Measurements from ENCODE around the gene PLEKHG1.

PLEKHG1 gene

GRCh38 chr6:150617496-150618460 lies 18.1 kb downstream of the PLEKHG1 start:
- in situ Hi-C loops (cut with MboI; ENCODE audit: low sequenced_read_pairs): no loop called here

GRCh38 chr6:150619275-150619674 lies 19.6 kb downstream of the PLEKHG1 start:
- in situ Hi-C loops (cut with MboI; ENCODE audit: low sequenced_read_pairs): no loop called here

DNA sequence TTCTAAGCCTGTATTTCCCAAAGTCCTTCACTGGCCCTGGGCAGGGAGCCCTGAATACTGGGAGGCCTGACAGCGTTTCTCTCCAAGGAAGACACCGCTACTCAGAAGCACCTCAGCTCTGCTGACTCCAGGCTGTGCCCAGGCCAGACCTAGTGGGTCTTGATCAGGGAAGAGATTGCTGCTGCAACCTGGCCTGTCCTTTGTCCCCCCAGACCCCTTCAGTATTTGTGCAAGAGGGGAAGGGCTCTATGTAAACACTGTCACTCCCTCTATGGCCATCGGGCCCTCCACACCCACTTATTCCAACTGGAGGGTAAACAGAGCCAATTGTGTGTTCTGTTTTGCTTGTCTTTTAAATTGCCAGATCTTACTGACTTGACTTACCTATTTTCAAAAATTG lies 20.6 kb downstream of the PLEKHG1 start:
- in situ Hi-C loops (cut with MboI; ENCODE audit: low sequenced_read_pairs): no loop called here

DNA sequence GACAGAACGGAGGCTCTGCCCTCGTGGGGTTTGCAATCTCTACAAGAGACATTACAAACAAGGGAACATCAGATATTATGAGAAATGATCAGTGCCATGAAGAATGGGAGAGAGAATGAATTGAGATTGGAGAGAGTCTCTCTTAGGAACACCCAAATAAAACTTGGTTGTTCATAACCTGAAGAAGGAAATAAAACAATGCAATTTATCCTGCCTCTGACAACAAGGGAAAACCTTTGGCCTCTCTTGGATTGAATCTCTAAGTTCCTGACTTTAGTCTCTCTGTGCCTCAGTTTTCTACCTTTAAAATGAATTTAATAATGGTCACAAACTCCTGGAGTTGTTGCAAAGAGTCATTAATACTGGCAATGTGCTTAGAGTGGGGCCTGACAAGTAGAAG lies 21.1 kb downstream of the PLEKHG1 start:
- in situ Hi-C loops (cut with MboI; ENCODE audit: low sequenced_read_pairs): no loop called here

GRCh38 chr6:150622476-150622875 lies 22.8 kb downstream of the PLEKHG1 start:
- in situ Hi-C loops (cut with MboI; ENCODE audit: low sequenced_read_pairs): no loop called here

GRCh38 chr6:150622941-150623874 lies 23.5 kb downstream of the PLEKHG1 start:
- in situ Hi-C loops (cut with MboI; ENCODE audit: low sequenced_read_pairs): no loop called here

DNA sequence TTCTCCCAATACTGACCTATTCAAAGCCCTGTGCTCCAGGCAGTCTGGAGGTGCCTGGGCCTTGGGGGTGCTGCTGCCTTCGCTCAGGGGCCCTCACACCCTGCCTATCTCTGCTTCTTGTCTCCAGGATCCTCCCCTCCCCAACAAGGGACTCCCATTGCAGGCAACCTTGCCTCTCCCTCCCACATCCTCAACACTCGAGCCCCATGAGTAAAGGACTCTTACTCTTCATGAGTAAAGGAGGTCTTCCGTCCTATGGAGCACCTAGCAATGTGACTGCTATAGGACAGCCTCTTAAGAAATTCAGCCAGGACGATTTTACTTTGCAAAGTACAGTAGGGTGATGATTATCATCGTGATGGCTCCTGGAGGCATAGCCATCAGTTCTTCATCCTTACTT lies 24.5 kb downstream of the PLEKHG1 start:
- in situ Hi-C loops (cut with MboI; ENCODE audit: low sequenced_read_pairs): no loop called here

DNA sequence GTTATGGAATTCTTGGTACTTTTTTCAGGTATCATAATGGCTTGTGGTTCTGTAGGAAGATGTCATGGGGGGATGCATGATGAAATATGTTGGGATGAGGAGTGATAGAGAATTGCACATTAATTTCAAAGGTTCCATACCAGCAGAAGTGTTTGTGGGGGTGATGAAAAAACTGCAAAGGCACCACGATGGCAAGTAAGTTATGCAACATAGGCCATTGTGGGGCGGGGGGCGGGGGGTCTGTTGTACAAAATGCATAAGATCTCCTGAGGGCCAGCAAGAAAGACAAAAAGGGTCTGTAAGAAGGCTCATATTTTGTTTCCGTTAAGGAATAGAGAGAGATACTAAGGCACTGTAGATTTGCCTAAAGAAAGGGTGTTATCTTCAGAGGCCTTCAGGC lies 26.2 kb downstream of the PLEKHG1 start:
- in situ Hi-C loops (cut with MboI; ENCODE audit: low sequenced_read_pairs): no loop called here

DNA sequence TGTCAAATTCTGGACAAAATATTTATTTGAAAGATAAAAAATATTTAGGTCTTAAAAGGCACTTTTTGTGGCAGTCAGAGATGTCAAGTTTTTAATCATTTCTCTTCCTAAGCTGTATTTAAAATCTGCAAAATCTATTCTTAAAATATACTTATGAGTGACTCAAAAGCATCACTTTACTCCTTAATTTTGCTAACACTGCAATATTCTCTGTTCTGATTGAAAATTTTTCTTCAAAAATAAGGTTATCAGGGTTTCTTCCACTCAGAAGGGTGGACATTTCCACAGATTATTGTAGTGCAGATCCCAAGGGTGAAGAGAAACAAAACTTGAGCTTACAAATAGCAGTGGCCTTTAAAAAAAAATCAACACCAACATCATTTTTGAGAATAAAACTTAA lies 27.5 kb downstream of the PLEKHG1 start:
- in situ Hi-C loops (cut with MboI; ENCODE audit: low sequenced_read_pairs): no loop called here

DNA sequence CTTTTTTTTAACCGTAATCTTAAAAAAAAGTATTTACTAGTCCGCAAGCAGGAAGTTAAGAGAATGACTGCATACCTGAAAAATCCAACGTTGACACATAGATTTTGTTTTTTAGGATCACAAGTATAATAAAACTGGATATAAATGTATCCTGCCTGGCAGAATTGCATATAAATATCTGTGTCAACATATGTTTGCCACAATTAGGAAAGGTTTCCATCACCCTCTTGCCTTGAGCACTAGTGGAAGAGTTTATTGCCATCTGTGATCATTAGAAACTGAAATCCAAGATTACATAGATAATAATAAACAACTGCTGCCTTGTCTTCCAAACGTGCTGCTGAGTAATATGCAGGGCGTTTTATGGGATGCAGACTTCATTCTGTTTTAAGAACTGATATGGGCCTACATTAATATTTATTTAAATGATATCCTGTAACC lies 27.9 kb downstream of the PLEKHG1 start:
- in situ Hi-C loops (cut with MboI; ENCODE audit: low sequenced_read_pairs): no loop called here

DNA sequence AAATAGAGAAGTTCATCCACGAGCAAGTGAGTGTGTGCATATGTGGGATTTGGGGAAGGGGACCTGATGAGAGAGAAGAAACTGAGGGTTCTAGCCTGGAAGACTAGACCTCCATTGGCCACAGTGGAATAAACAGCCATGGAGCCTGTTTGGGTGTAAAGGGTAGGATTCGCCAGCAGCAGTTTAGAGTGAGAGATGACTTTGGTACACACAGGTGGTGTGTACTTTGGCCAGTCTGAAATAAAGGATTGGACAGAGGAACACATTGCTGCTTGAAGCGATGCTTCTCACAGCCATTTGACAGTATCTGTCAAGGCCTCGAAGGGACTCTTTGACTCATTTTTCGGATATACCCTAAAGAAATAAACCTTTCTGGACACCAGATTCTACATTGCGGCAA lies 29.2 kb downstream of the PLEKHG1 start:
- in situ Hi-C loops (cut with MboI; ENCODE audit: low sequenced_read_pairs): no loop called here

GRCh38 chr6:150631283-150631983 lies 31.7 kb downstream of the PLEKHG1 start:
- in situ Hi-C loops (cut with MboI; ENCODE audit: low sequenced_read_pairs): no loop called here

DNA sequence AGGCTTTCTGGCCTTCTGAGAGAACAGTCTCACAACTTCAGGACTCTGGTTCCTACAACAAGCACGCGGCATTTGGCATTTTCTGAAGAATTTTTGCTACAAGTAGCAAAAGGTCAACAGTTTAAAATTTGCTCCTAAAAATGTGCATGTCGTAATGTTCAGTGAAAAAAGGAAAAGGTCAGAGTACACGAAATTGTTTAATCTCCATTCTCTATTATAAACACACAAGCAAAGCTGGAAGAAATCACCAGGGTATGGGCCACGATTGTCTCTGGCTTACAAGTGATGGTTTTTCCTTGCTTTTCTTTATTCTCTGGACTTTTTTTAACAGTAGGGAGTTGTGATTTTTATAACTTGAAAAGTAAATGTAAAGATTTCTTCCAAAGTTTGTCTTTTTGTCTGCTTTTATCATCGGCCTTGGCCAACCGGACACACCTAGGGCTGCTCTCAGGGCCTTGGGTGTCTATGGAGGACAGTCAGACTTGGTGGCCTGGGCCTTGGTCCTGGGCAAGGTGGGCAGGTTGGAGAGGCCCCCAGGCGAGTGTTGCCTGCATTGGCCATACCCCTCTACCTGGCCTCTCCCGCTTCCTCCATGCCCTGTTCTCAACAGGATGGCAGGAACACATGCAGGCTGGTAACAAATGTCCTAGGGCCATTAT lies 32.4 kb downstream of the PLEKHG1 start:
- in situ Hi-C loops (cut with MboI; ENCODE audit: low sequenced_read_pairs): no loop called here

GRCh38 chr6:150632785-150633485 lies 33.2 kb downstream of the PLEKHG1 start:
- in situ Hi-C loops (cut with MboI; ENCODE audit: low sequenced_read_pairs): no loop called here

GRCh38 chr6:150633486-150633834 lies 33.8 kb downstream of the PLEKHG1 start:
- in situ Hi-C loops (cut with MboI; ENCODE audit: low sequenced_read_pairs): no loop called here

DNA sequence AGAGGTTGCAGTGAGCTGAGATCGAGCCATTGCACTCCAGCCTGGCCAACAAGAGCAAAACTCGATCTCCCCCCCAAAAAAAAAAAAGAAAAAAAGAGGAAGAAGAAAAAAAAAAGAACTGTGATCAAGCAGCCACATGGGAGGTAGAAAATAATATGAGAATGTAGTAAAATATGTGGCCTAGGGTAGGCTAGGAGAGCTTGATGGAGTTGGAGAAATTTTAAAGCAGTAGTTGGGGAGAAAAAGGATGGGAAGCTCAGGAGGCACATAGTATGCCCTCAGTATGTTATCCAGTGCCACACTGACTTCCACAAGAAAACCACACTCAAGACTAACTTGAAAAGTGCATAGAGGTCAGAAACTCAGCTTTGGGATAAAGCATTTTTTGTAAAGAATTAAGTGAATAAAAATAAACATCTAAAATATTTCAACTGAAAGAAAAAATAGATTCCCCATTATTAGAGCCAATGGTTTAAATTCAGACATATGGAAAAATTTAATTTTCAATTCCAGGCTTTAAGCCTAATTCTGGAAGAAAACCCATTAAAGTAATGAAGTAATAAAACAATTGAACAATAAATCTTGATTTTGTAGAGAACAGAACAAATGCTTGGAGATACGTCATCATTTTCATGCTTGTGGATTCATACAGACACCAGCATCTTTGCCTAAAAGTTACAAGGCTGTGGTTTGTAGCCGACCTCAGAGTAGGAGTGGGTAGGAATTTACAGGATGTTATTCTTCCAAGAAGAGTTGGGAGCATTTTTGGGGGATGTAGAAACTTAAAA lies 34.7 kb downstream of the PLEKHG1 start:
- in situ Hi-C loops (cut with MboI; ENCODE audit: low sequenced_read_pairs): no loop called here

DNA sequence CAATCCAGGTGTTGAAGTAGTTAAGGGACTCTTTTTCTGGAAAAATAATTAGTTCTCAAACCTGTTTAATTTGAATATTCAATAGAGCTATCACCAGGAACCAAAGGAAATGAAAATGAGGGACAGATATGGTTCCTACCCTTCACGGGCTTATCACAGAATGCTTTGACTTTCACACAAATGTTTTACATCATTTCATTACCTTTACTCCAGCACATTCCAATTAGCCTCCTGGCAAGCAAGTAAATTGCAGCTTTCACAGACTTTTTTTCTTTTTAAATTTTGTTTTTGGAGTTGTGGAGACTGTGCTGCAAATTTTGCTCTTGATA lies 35.2 kb downstream of the PLEKHG1 start:
- in situ Hi-C loops (cut with MboI; ENCODE audit: low sequenced_read_pairs): no loop called here

DNA sequence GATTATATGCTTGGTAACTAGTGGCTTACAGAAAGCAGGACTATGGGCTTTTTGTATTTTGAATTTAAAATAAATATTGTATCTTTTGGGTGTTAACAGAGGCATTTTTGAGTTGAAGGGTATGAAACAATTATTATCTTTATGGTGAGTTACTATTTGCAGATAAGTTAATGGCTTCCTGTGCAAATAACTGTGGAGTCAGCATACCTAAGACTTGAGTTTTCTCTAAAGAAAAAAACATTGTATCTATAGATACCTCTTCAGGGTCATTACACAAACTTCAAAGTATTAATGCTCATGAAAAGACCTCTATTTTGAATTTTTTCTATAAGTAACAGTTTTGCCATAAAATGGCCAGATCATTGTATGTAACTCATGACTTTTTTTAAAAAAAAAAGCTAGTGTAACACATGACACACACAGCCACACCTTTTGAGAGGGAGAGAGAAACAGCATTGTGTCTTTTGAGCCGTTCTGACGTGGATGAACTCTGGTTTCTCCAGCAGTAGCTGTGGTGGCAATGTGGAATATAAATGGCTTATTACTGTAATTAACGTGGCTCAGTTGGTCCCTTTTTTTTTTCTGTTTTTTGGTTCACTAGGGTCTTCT lies 36.3 kb downstream of the PLEKHG1 start:
- in situ Hi-C loops (cut with MboI; ENCODE audit: low sequenced_read_pairs): no loop called here

- in situ Hi-C loops (cut with MboI; ENCODE audit: low sequenced_read_pairs): no loop called here
These were observed 37.1 kb downstream of the PLEKHG1 start for GRCh38 chr6:150636808-150637207.

Data from HL-60/S4 treated with phorbol 12-myristate 13-acetate at 8.2 ng/mL for 4 days and 3 days (cell line).